Gastroesophageal sphincter (tissue), 4 donors: ENCODE data around the gene C1RL. TPM values are rescaled to one million over a fixed set of nuclear protein-coding genes. Genes with fewer than 3 reads are reported as not detected.
A peak's percentile ranks its signal among the peaks of the same experiment; 100 is the strongest.

Experiments
- ATAC-seq: fragments of 150-250 bp; one replicate; pipeline ENCODE4 v1.9.1; 2016; ENCODE audit warnings: mild to moderate bottlenecking, moderate library complexity
- H3K27ac ChIP-seq, 4 donors: fragments of 200-600 bp; sonication (generic) in 3 of 4; 1 replicate in 3 of 4; 2 replicates in 1 of 4; pipeline ENCODE4 v1.5.1; 2016 to 2019
- H3K27me3 ChIP-seq: fragments of 200-600 bp; sonication (generic); one replicate; pipeline ENCODE4 v1.5.1; 2019
- H3K36me3 ChIP-seq, 2 donors: fragments of 200-600 bp; sonication (generic); one replicate each; pipeline ENCODE4 v1.5.1; 2019; ENCODE audit warnings: control low read depth in 1 of 2
- H3K4me1 ChIP-seq, 3 donors: fragments of 200-600 bp; sonication (generic); 1 replicate in 2 of 3; 2 replicates in 1 of 3; pipeline ENCODE4 v1.5.1; 2016 to 2019; ENCODE audit warnings: control low read depth in 2 of 3
- H3K4me3 ChIP-seq, 2 donors: fragments of 200-600 bp; sonication (generic); one replicate each; pipeline ENCODE4 v1.5.1; 2019; ENCODE audit warnings: mild to moderate bottlenecking in 1 of 2, moderate library complexity in 1 of 2
- H3K9me3 ChIP-seq, 3 donors: fragments of 200-600 bp; sonication (generic); one replicate each; pipeline ENCODE4 v1.5.1; 2017 to 2019; ENCODE audit warnings: control low read depth in 2 of 3
- CTCF ChIP-seq, 4 experiments: fragments of 200-600 bp in 2 of 4; fragments of 450-650 bp in 2 of 4; sonication (generic) in 1 of 4; IDR thresholded peaks; one replicate each; pipeline ENCODE4 v1.5.1; 2017 to 2019; ENCODE audit warnings: antibody characterized with exemption in 4 of 4, mild to moderate bottlenecking in 2 of 4, moderate library complexity in 2 of 4
- EP300 ChIP-seq: sonication (generic); formaldehyde crosslinking; IDR thresholded peaks from one replicate; pipeline ENCODE4 v1.6.1; 2017; ENCODE audit warnings: antibody characterized with exemption, mild to moderate bottlenecking
- POLR2A ChIP-seq, 2 donors: fragments of 450-650 bp; IDR thresholded peaks; one replicate each; pipeline ENCODE4 v1.6.1; 2017; ENCODE audit warnings: antibody characterized with exemption in 2 of 2, mild to moderate bottlenecking in 2 of 2, moderate library complexity in 1 of 2
- POLR2AphosphoS5 ChIP-seq: sonication (generic); formaldehyde crosslinking; IDR thresholded peaks from one replicate; pipeline ENCODE4 v1.6.1; 2017; ENCODE audit warnings: antibody characterized with exemption
- WGBS, 2 donors: methylation state at CpG; one replicate each; pipeline ENCODE4 v1.1.5; 2018; ENCODE audit warnings: low coverage in 1 of 2; 5-methylcytosine and 5-hydroxymethylcytosine counted together
- total RNA-seq, 4 donors: library from RNA; depleted of rRNA; stranded (reverse); fragments of >200 nt; gene quantifications; one replicate each; pipeline ENCODE4 v1.1.0, GENCODE V29; 2016

The C1RL gene
- total RNA-seq, 4 donors from 2014 or later = 85.9 to 181 (median 103) TPM

GRCh38 chr12:7131502-7131866, 22.5 kb upstream of the C1RL start:
- 42 to 50% methylated on average over 6 to 7 of the region's 7 CpGs for WGBS, 2 donors
- no peak for TF ChIP-seq EP300
- no peak for TF ChIP-seq CTCF (IDR thresholded peaks at IDR 0.05)
- TF ChIP-seq POLR2AphosphoS5 = no peak
- TF ChIP-seq POLR2A (IDR thresholded peaks at IDR 0.05) = no peak
- H3K4me3 ChIP-seq = peak overlapping the region in 1 of 2 donors; percentile 65
- H3K27me3 ChIP-seq = no peaks in the 10 kb centered on the region
- H3K27ac ChIP-seq = peak overlapping the region in 3 of 4 donors; percentile 1 to 87 (median 76)
- peaks cover 0 to 35% (median 17%) of the 10 kb centered on the region in 3 donors for H3K4me1 ChIP-seq
- H3K36me3 ChIP-seq = peaks cover 0 to 33% of the 10 kb centered on the region in 2 donors
- no peaks in the 10 kb centered on the region for H3K9me3 ChIP-seq
- ATAC-seq = no peak

GRCh38 chr12:7130701-7131501, 21.9 kb upstream of the C1RL start:
- TF ChIP-seq POLR2AphosphoS5 = no peak
- H3K27me3 ChIP-seq = no peaks in the 10 kb centered on the region
- WGBS, 2 donors = 3 to 4% methylated on average over 15 to 31 of the region's 32 CpGs
- H3K4me1 ChIP-seq = peaks cover 0 to 35% (median 17%) of the 10 kb centered on the region in 3 donors
- peaks cover 0 to 27% of the 10 kb centered on the region in 2 donors for H3K36me3 ChIP-seq
- ATAC-seq = peak; percentile 46
- H3K27ac ChIP-seq = peak overlapping the region in 3 of 4 donors; percentile 72 to 87 (median 76)
- peak overlapping the region; percentile 38 to 65 for H3K4me3 ChIP-seq
- H3K9me3 ChIP-seq = no peaks in the 10 kb centered on the region

GRCh38 chr12:7129872-7130691, 21.1 kb upstream of the C1RL start, which contains the start of gene CLSTN3:
TSS of gene CLSTN3 (plus strand) at chr12:7130371. CDS start at chr12:7130649, 278 bp downstream.
- Histone ChIP-seq H3K4me3 (peak within 1 kb of the TSS; percentile 38 to 65), H3K27me3 (no peaks in the 10 kb centered on the region), H3K4me1 (peaks cover 0 to 35% (median 17%) of the 10 kb centered on the region in 3 donors), H3K9me3 (no peaks in the 10 kb centered on the region), H3K27ac (peak within 1 kb of the TSS in 3 of 4 donors; percentile 72 to 87 (median 76)), H3K36me3 (peaks cover 0 to 19% of the 10 kb centered on the region in 2 donors)
- ATAC-seq = peak; percentile 73
- WGBS, 2 donors = 0% methylated on average over 6 of the region's 40 CpGs; no CpG with 5 or more reads in 1 of the 2 donors
- TF ChIP-seq EP300 (no peak), POLR2AphosphoS5 (peak; percentile 39)

DNA sequence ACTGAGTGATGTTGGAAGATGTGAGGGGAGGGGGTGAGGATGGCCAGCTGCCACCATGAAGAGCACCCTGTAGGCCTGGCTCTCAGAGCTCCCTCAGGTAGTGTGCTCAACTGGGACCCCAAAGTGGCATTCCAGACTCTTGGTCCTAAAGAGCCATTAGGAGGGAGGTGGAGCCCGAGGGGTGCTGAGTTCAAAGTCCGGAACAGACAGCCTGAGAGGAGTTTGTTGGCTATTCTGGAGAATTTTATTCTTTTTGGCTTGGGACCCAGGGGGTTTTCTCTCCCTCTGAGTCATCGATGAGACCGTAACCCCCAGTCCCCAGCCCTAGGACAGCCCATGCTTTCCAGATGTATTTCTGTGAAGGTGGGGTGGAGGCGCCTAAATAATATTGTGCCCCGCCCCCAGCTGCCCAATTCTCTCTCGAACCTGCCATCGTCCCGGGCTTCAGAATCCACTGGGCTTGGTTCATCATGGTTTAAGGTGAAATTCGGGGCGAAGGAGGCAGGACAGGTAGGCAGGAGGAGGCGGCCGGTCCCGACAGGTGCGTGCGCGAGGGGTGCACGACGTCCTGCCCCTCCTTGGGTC, 20.4 kb upstream of the C1RL start:
- peaks cover 0 to 12% of the 10 kb centered on the region in 2 donors for H3K36me3 ChIP-seq
- no peak for TF ChIP-seq POLR2AphosphoS5
- TF ChIP-seq POLR2A (IDR thresholded peaks at IDR 0.05) = no peak
- TF ChIP-seq EP300 = no peak
- H3K27me3 ChIP-seq = no peaks in the 10 kb centered on the region
- H3K9me3 ChIP-seq = no peaks in the 10 kb centered on the region
- ATAC-seq = no peak
- peak overlapping the region in 3 of 4 donors; percentile 72 to 87 (median 76) for H3K27ac ChIP-seq
- H3K4me3 ChIP-seq = peak overlapping the region; percentile 38 to 65
- peaks cover 0 to 35% (median 17%) of the 10 kb centered on the region in 3 donors for H3K4me1 ChIP-seq
- WGBS, 2 donors = 8 to 18% methylated on average over 2 of the region's 19 CpGs

DNA sequence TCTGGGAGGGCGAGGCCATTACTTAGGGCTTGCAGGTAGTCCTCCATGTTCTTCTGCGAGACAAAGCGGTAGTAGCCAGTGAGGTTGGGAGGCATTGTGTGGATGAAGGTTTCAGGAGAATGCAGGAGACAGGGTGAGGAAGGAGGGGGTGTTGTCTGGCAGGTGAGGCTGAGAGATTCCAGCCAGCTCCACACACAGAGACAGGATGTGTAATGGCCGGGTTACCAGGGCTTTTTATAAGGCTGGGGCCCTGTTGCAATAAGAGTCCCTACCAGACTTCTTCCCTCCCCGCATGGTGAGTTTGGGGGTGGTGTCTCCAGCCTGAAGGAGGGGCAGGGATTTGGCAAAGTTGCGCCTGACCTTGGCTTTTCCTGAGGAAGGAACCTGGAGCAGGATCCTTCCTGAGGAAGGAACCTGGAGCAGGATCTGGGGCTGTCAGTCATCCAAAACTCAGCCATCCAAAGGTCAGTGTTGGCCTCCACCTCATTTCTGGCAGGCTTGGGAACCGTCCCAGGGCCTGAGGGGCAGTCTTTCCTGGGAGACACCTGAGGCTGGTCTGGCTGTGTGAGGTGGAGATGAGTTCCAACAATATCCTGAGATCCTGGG, 19.8 kb upstream of the C1RL start, which contains the start of gene RBP5:
TSS of gene RBP5 (minus strand) at position 209 of the 606 bp plus-strand sequence. CDS start at position 95, 114 bp downstream.
- no peak for ATAC-seq
- 30 to 50% methylated on average over 2 to 3 of the region's 7 CpGs for WGBS, 2 donors

More for the DNA sequence above, 19.8 kb upstream of the C1RL start, which contains the start of gene RBP5:
- no peaks in the 10 kb centered on the region for H3K9me3 ChIP-seq
- H3K27ac ChIP-seq = peak within 1 kb of the TSS in 3 of 4 donors; percentile 72 to 87 (median 76)
- peaks cover 0 to 35% (median 17%) of the 10 kb centered on the region in 3 donors for H3K4me1 ChIP-seq
- TF ChIP-seq POLR2AphosphoS5 = no peak
- TF ChIP-seq EP300 = no peak
- no peak for TF ChIP-seq POLR2A (IDR thresholded peaks at IDR 0.05)
- no peak for TF ChIP-seq CTCF (IDR thresholded peaks at IDR 0.05)
- peaks cover 0 to 6% of the 10 kb centered on the region in 2 donors for H3K36me3 ChIP-seq
- no peaks in the 10 kb centered on the region for H3K27me3 ChIP-seq
- peak within 1 kb of the TSS; percentile 38 to 65 for H3K4me3 ChIP-seq
